Neural progenitor cell (in vitro differentiated cells): ENCODE results near the gene NAGK. TPM values are rescaled to one million over a fixed set of nuclear protein-coding genes. Genes with fewer than 3 reads are reported as not detected.
"Not testable (repeated sequence)": the region's sequence is repeated elsewhere in the genome, so short reads cannot be mapped to it uniquely, and the experiment has no call there.

ENCODE experiments used
- DNase-seq: peaks from one replicate; pipeline ENCODE4 v3.0.0-alpha.2; 2016; ENCODE audit warnings: low spot score
- H2AFZ ChIP-seq: fragments of 200-600 bp; sonication (generic); replicated peaks from 2 replicates; pipeline ENCODE4 v1.6.1; 2016; ENCODE audit warnings: antibody characterized with exemption
- H3F3A ChIP-seq: fragments of 200-600 bp; sonication (generic); 2 replicates; pipeline ENCODE4 v1.6.1; 2016; ENCODE audit warnings: antibody characterized with exemption, low read depth
- H3K27ac ChIP-seq: fragments of 200-600 bp; sonication (generic); 2 replicates; pipeline ENCODE4 v1.5.1; 2016; ENCODE audit warnings: mild to moderate bottlenecking
- H3K27me3 ChIP-seq: fragments of 200-600 bp; sonication (generic); 2 replicates; pipeline ENCODE4 v1.6.1; 2016; ENCODE audit warnings: mild to moderate bottlenecking, moderate library complexity
- H3K36me3 ChIP-seq: fragments of 200-600 bp; sonication (generic); 2 replicates; pipeline ENCODE4 v1.5.1; 2016
- H3K4me1 ChIP-seq: fragments of 200-600 bp; sonication (generic); 2 replicates; pipeline ENCODE4 v1.6.1; 2016; ENCODE audit warnings: mixed run types
- H3K4me2 ChIP-seq: fragments of 200-600 bp; sonication (generic); 2 replicates; pipeline ENCODE4 v1.6.1; 2016
- H3K4me3 ChIP-seq: fragments of 200-600 bp; sonication (generic); 2 replicates; pipeline ENCODE4 v1.5.1; 2016
- H3K79me2 ChIP-seq: fragments of 200-600 bp; sonication (generic); 2 replicates; pipeline ENCODE4 v1.6.1; 2016; ENCODE audit warnings: low read depth
- H3K9ac ChIP-seq: fragments of 200-600 bp; sonication (generic); 2 replicates; pipeline ENCODE4 v1.6.1; 2016
- H3K9me3 ChIP-seq: fragments of 200-600 bp; sonication (generic); 2 replicates; pipeline ENCODE4 v1.5.1; 2016; ENCODE audit warnings: low read depth
- H4K20me1 ChIP-seq: fragments of 200-600 bp; sonication (generic); 2 replicates; pipeline ENCODE4 v1.6.1; 2016; ENCODE audit warnings: low read depth
- H3K27ac Mint-ChIP-seq: 3 replicates; pipeline ENCODE4 v1.8.0; 2021; ENCODE audit warnings: mixed read lengths
- H3K27me3 Mint-ChIP-seq: 2 replicates; pipeline ENCODE4 v1.8.0; 2022; ENCODE audit warnings: low read depth, mild to moderate bottlenecking, inconsistent platforms, moderate library complexity, mixed read lengths; ENCODE audit not compliant: insufficient read depth
- H3K36me3 Mint-ChIP-seq: 3 replicates; pipeline ENCODE4 v1.8.0; 2021; ENCODE audit warnings: mixed read lengths
- H3K4me1 Mint-ChIP-seq: 3 replicates; pipeline ENCODE4 v1.8.0; 2021; ENCODE audit warnings: mixed read lengths
- H3K4me3 Mint-ChIP-seq: 3 replicates; pipeline ENCODE4 v1.8.0; 2021; ENCODE audit warnings: mild to moderate bottlenecking, moderate library complexity, mixed read lengths
- H3K9me3 Mint-ChIP-seq: 3 replicates; pipeline ENCODE4 v1.8.0; 2020; ENCODE audit warnings: mixed read lengths
- EZH2 ChIP-seq: fragments of 200-600 bp; sonication (generic); IDR thresholded peaks from 2 replicates; pipeline ENCODE4 v1.6.1; 2017; ENCODE audit warnings: antibody characterized with exemption, mild to moderate bottlenecking, moderate library complexity
- EZH2phosphoT487 ChIP-seq: fragments of 200-600 bp; sonication (generic); IDR thresholded peaks from 2 replicates; pipeline ENCODE4 v1.6.1; 2017; ENCODE audit warnings: antibody characterized with exemption
- total RNA-seq: library from RNA; depleted of rRNA; stranded (reverse); fragments of >200 nt; gene quantifications from 2 replicates; pipeline ENCODE4 v1.2.3, GENCODE V29; 2015; ENCODE audit warnings: low replicate concordance
- TF ChIP-seq, protein P1 (sequence below): fragments of 200-600 bp; sonication (generic); IDR thresholded peaks from 2 replicates; pipeline ENCODE4 v1.5.1; 2017; ENCODE audit warnings: antibody characterized with exemption, mild to moderate bottlenecking

NAGK gene
- total RNA-seq, 1 donor from 2014 or later = 18.4 TPM

DNA sequence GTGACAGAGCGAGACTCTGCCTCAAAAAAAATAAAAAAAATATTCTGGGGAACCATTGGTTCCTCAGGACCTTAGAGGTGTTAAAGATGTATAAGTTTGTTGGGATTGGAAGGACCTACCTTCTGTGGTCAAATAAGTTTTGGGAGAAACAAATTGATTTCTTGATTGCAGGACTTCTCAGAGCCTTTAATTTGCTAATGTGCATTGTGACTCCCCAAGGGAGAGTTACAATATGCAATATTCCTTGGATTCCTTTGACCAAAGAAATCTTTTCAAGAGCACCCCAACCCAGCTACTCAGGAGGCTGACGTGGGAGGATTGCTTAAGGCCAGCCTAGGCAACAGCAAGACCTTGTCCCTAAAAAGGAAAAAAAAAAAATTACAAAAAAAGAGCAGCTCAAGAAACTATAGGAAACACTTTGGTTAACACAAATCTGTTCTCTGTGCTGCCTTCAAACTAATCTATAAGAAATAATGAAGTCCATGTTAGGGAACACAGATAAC lies 6.5 kb downstream of the NAGK start:
- H4K20me1 ChIP-seq = no peaks in the 10 kb centered on the region
- no peak for DNase-seq
- H3K27ac ChIP-seq = no peak overlapping the region
- H2AFZ ChIP-seq = no peak overlapping the region
- H3K4me3 ChIP-seq = no peak overlapping the region
- H3K4me2 ChIP-seq = no peak overlapping the region
- Mint-ChIP-seq H3K9me3 (no peaks in the 10 kb centered on the region), H3K36me3 (peaks cover 14% of the 10 kb centered on the region), H3K4me1 (peaks cover 3% of the 10 kb centered on the region), H3K27ac (no peak overlapping the region), H3K4me3 (no peak overlapping the region), H3K27me3 (no peaks in the 10 kb centered on the region)
- no peaks in the 10 kb centered on the region for H3K27me3 ChIP-seq
- no peaks in the 10 kb centered on the region for H3F3A ChIP-seq
- no peaks in the 10 kb centered on the region for H3K9me3 ChIP-seq
- H3K4me1 ChIP-seq = no peaks in the 10 kb centered on the region
- H3K9ac ChIP-seq = no peak overlapping the region
- H3K79me2 ChIP-seq = peaks cover 6% of the 10 kb centered on the region
- no peak for TF ChIP-seq EZH2phosphoT487
- TF ChIP-seq EZH2 = no peak
- TF ChIP-seq, protein P1, sequence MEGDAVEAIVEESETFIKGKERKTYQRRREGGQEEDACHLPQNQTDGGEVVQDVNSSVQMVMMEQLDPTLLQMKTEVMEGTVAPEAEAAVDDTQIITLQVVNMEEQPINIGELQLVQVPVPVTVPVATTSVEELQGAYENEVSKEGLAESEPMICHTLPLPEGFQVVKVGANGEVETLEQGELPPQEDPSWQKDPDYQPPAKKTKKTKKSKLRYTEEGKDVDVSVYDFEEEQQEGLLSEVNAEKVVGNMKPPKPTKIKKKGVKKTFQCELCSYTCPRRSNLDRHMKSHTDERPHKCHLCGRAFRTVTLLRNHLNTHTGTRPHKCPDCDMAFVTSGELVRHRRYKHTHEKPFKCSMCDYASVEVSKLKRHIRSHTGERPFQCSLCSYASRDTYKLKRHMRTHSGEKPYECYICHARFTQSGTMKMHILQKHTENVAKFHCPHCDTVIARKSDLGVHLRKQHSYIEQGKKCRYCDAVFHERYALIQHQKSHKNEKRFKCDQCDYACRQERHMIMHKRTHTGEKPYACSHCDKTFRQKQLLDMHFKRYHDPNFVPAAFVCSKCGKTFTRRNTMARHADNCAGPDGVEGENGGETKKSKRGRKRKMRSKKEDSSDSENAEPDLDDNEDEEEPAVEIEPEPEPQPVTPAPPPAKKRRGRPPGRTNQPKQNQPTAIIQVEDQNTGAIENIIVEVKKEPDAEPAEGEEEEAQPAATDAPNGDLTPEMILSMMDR = no peak
- H3K36me3 ChIP-seq = no peaks in the 10 kb centered on the region

DNA sequence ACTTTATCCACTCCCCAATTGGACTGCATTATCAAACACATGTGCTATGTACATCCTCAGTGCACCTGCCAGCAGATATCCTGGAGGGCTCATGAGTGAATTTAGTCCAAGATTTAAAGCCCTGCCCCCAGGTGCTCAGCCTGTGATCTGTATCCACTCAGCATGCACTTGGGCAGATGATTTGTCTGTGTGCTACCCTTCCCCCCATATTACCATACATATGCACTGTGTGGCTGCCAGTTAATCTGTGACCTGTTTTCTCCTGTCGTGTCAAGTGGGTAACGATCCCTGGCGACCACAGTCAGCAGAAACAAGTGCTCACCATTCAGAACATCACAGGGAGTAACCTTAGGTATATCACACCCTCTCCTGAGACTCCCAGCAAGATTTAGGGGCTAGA lies 10.2 kb downstream of the NAGK start:
- Histone ChIP-seq H3K4me2 (no peak overlapping the region), H3F3A (no peaks in the 10 kb centered on the region), H3K27me3 (no peaks in the 10 kb centered on the region), H3K9ac (no peak overlapping the region), H3K36me3 (no peaks in the 10 kb centered on the region), H3K4me3 (no peak overlapping the region), H3K9me3 (no peaks in the 10 kb centered on the region), H3K79me2 (no peaks in the 10 kb centered on the region), H2AFZ (no peak overlapping the region), H3K4me1 (no peaks in the 10 kb centered on the region), H4K20me1 (no peaks in the 10 kb centered on the region), H3K27ac (no peak overlapping the region)
- H3K4me3 Mint-ChIP-seq = no peak overlapping the region
- peaks cover 10% of the 10 kb centered on the region for H3K36me3 Mint-ChIP-seq
- peaks cover 3% of the 10 kb centered on the region for H3K4me1 Mint-ChIP-seq
- no peak for TF ChIP-seq EZH2phosphoT487
- TF ChIP-seq, protein P1 = no peak
- TF ChIP-seq EZH2 = no peak
- no peaks in the 10 kb centered on the region for H3K9me3 Mint-ChIP-seq
- peaks cover 2% of the 10 kb centered on the region for H3K27me3 Mint-ChIP-seq
- H3K27ac Mint-ChIP-seq = no peak overlapping the region
- no peak for DNase-seq

DNA sequence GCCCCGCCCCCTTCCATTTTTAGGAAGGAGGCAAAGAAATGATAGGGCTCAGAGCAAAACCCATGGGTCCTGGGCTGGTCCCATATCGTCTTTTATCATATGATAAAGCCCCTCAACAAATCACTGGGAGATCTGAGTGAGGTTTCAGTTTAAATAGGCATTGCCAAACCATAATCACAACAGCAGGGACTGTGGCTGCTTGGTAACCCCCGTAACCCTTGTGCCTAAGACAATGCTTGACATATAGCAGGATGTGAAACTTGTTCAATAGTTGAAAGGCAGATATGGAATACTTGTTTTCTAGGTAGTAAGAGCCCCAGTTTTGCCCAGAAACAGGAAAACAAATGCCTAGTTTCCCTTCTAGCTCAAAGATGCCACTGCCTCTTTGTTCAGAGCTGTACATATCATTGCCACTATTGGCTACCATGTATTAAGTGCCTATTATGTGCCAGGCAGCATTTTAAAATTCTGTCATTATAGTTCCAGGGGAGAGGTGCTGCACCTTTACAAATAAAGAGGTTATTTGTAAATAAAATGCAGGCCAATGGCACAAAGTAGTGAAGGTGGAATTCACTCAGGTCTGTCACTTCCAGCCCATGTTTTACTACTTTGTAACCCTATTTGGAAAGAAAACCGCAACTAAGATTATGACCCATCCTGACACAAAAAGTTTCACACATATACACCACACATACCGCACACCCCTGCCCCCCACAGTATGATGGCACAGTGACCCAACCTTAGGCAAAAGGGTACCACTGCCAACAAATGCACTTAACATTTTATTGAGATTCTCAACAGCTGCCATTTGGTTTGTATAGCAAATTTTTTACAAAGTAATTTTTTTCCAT lies 14.2 kb downstream of the NAGK start:
- Histone ChIP-seq H3K4me1 (peaks cover 6% of the 10 kb centered on the region), H3K27ac (no peak overlapping the region), H3K9ac (no peak overlapping the region), H2AFZ (no peak overlapping the region), H3K4me2 (no peak overlapping the region), H4K20me1 (no peaks in the 10 kb centered on the region), H3K4me3 (no peak overlapping the region), H3K27me3 (peaks cover 9% of the 10 kb centered on the region), H3K79me2 (no peaks in the 10 kb centered on the region), H3K36me3 (no peaks in the 10 kb centered on the region), H3K9me3 (no peaks in the 10 kb centered on the region), H3F3A (no peaks in the 10 kb centered on the region)
- peaks cover 11% of the 10 kb centered on the region for H3K4me1 Mint-ChIP-seq
- peaks cover 4% of the 10 kb centered on the region for H3K36me3 Mint-ChIP-seq
- no peaks in the 10 kb centered on the region for H3K9me3 Mint-ChIP-seq
- no peak overlapping the region for H3K27ac Mint-ChIP-seq
- TF ChIP-seq, protein P1 = no peak
- no peak for TF ChIP-seq EZH2
- no peak for TF ChIP-seq EZH2phosphoT487
- H3K27me3 Mint-ChIP-seq = peaks cover 7% of the 10 kb centered on the region
- no peak for DNase-seq
- no peak overlapping the region for H3K4me3 Mint-ChIP-seq

DNA sequence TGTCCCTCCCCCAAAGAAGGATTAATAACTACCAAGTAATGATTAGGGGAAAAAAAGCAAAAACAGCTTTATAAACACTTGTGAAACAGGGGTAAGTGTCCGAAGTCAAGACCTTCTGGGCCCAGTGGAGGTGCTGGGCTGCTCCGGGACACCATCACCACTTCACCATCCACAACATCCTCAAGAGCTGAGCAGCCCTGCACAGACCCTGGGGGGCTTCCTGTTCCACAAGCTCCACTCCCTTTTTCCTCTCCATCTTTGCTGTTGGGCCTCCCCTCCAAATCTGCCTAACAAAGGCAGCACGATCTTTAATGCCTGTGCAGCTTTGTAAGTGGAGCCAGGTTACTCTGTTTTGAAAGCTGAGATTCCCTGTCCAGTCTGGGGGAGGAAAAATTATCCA lies 14.8 kb downstream of the NAGK start:
- H3K27ac Mint-ChIP-seq, H3K9ac ChIP-seq, H3K27me3 ChIP-seq, H3K4me1 ChIP-seq, H3K36me3 ChIP-seq, H3K4me3 ChIP-seq, H3K36me3 Mint-ChIP-seq, H3F3A ChIP-seq, H4K20me1 ChIP-seq, H3K9me3 ChIP-seq, H3K27me3 Mint-ChIP-seq, H3K9me3 Mint-ChIP-seq, H3K27ac ChIP-seq, H3K4me3 Mint-ChIP-seq, DNase-seq, H3K79me2 ChIP-seq, H2AFZ ChIP-seq, H3K4me2 ChIP-seq: not testable (repeated sequence)
- peaks cover 11% of the 10 kb centered on the region for H3K4me1 Mint-ChIP-seq

DNA sequence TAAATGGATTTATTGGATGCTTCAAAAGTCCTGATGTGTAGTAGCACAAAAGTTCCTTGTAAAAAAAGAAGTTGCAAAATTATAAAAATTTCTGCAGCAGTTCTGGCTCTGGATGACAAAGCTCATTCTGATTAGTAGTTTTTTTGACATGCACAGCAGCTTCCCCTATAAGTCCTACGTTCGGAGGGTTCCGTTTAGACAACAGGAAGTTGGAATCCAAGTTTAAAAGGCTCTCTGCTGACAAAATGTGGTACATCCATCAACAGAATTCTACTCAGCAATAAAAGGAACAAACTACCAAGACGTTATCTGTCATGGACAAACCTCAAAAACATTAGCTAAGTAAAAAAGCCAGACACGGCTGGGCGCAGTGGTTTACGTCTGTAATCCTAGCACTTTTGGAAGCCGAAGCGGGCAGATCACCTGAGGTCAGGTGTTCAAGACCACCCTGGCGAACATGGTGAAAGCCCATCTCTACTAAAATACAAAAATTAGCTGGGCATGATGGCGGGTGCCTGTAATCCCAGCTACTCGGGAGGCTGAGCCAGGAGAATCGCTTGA lies 15.4 kb downstream of the NAGK start:
- not testable (repeated sequence) for DNase-seq, H3F3A ChIP-seq, H3K79me2 ChIP-seq, H4K20me1 ChIP-seq, H3K4me3 ChIP-seq, H3K27me3 ChIP-seq, H3K4me3 Mint-ChIP-seq, H3K4me1 ChIP-seq, H3K27ac ChIP-seq, H3K27ac Mint-ChIP-seq, H3K4me2 ChIP-seq, H3K36me3 ChIP-seq, H3K27me3 Mint-ChIP-seq, H3K9ac ChIP-seq, H3K9me3 Mint-ChIP-seq, H2AFZ ChIP-seq, H3K9me3 ChIP-seq, H3K36me3 Mint-ChIP-seq
- H3K4me1 Mint-ChIP-seq = peaks cover 11% of the 10 kb centered on the region
